Stimulated activated CD8-positive, alpha-beta memory T cell treated with anti-CD3 and anti-CD28 coated beads, Interleukin-2, amount 100 ng/mL, for 1 hour (primary cell): Measurements from ENCODE around the gene C2CD3.

Experiments used
- DNase-seq, 2 donors: peaks; one replicate each; pipeline ENCODE4 v3.0.0-alpha.2; 2020; ENCODE audit warnings: low read depth in 2 of 2

C2CD3 gene

GRCh38 chr11:73982595-73982989 is 188.2 kb downstream of the C2CD3 start, which contains the start of gene UCP2:
Gene UCP2 (minus strand): TSS chr11:73982843. CDS start chr11:73978378, 4,465 bp downstream.
- peak; percentile 70 to 80 for DNase-seq

GRCh38 chr11:73981051-73981805 is 189.6 kb downstream of the C2CD3 start:
- no peak for DNase-seq

- peak; percentile 46 to 62 for DNase-seq
These were observed 190.5 kb downstream of the C2CD3 start for GRCh38 chr11:73980001-73980961.

GRCh38 chr11:73978576-73979086 is 192.2 kb downstream of the C2CD3 start:
- no peak for DNase-seq

- DNase-seq: no peak
These were observed 192.8 kb downstream of the C2CD3 start for GRCh38 chr11:73977856-73978519.

GRCh38 chr11:73976451-73977151 is 194.2 kb downstream of the C2CD3 start:
- DNase-seq: no peak

GRCh38 chr11:73975479-73975757 is 195.4 kb downstream of the C2CD3 start:
- no peak for DNase-seq

GRCh38 chr11:73974604-73975478 is 196.0 kb downstream of the C2CD3 start:
- DNase-seq: no peak

- no peak for DNase-seq
These were observed 198.0 kb downstream of the C2CD3 start for GRCh38 chr11:73972620-73973449.

GRCh38 chr11:73972187-73972586 is 198.6 kb downstream of the C2CD3 start:
- no peak for DNase-seq

- DNase-seq: no peak
These were observed 199.6 kb downstream of the C2CD3 start for GRCh38 chr11:73971175-73971719.

GRCh38 chr11:73969991-73970800 is 200.6 kb downstream of the C2CD3 start:
- DNase-seq: no peak

- DNase-seq: no peak
These were observed 201.7 kb downstream of the C2CD3 start for GRCh38 chr11:73969091-73969490.

GRCh38 chr11:73968356-73968966 is 202.3 kb downstream of the C2CD3 start:
- DNase-seq: no peak

- DNase-seq: no peak
These were observed 205.1 kb downstream of the C2CD3 start for GRCh38 chr11:73965764-73966121.

GRCh38 chr11:73965076-73965763 is 205.6 kb downstream of the C2CD3 start:
- DNase-seq: no peak

- no peak for DNase-seq
These were observed 206.9 kb downstream of the C2CD3 start for GRCh38 chr11:73963861-73964260.
